K562 (cell line): ENCODE measurements around the gene PYGO2. TPM values are rescaled to one million over a fixed set of nuclear protein-coding genes. Genes with fewer than 3 reads are reported as not detected.

ENCODE experiments used
- FOXK2 ChIP-seq, 2 experiments: fragments of 450-650 bp; IDR thresholded peaks in 1 of 2; conservative IDR thresholded peaks in 1 of 2; 2 replicates each; pipeline ENCODE4 v1.6.1; 2016; ENCODE audit warnings: low read depth in 2 of 2, mild to moderate bottlenecking in 1 of 2
- MAZ ChIP-seq, 2 experiments: fragments of 450-650 bp in 1 of 2; sonication (generic) in 1 of 2; formaldehyde crosslinking; IDR thresholded peaks in 1 of 2; conservative IDR thresholded peaks in 1 of 2; 2 replicates each; pipeline versions ENCODE4 v1.4.0 to v1.5.0; 2020; ENCODE audit warnings: mild to moderate bottlenecking in 1 of 2, missing genetic modification reagents in 1 of 2
- MGA ChIP-seq: fragments of 450-650 bp; IDR thresholded peaks from 2 replicates; pipeline ENCODE4 v1.6.1; 2016; ENCODE audit warnings: mild to moderate bottlenecking, moderate library complexity
- ZBTB11 ChIP-seq, 3 experiments: fragments of 200-800 bp in 1 of 3; fragments of 250-450 bp in 1 of 3; fragments of 450-650 bp in 1 of 3; sonication (Bioruptor Pico) in 1 of 3; sonication (Bioruptor generic) in 1 of 3; formaldehyde crosslinking in 1 of 3; IDR thresholded peaks; 2 replicates each; pipeline versions ENCODE4 v1.6.1 to v1.8.0; 2016 to 2022; ENCODE audit warnings: mild to moderate bottlenecking in 2 of 3, missing genetic modification characterization in 2 of 3, missing compliant biosample characterization in 1 of 3, moderate library complexity in 1 of 3
- ZEB2 ChIP-seq: fragments of 450-650 bp; IDR thresholded peaks from 2 replicates; pipeline ENCODE4 v1.6.1; 2016
- polyA plus RNA-seq, 8 experiments: library from polyadenylated mRNA; depleted of rRNA in 4 of 8; stranded (reverse) in 5 of 8; unstranded in 3 of 8; fragments of >200 nt; fragmentation: Nextera tagmentation in 2 of 8; fragmentation: Illumina TruSeq in 1 of 8; extraction: Ambion mirVana in 2 of 8; extraction: Trizol in 1 of 8; gene quantifications; 2 replicates each; pipeline versions ENCODE4 v1.2.1 to v1.2.3, GENCODE V29; 2011 to 2014; ENCODE audit warnings: inconsistent platforms in 1 of 8, missing spikeins in 1 of 8
- total RNA-seq, 7 experiments: library from RNA; depleted of rRNA in 6 of 7; stranded (reverse); fragments of >200 nt in 6 of 7; fragmentation: Illumina TruSeq in 2 of 7; extraction: Trizol in 2 of 7; gene quantifications; 2 replicates each; pipeline versions ENCODE4 v1.2.1 to v1.2.3, GENCODE V29; 2011 to 2021; ENCODE audit warnings: low replicate concordance in 1 of 7
- TF ChIP-seq, protein P1 (sequence below), 2 experiments: fragments of 450-650 bp in 1 of 2; IDR thresholded peaks; 2 replicates each; pipeline ENCODE4 v1.6.1; 2011 to 2017; ENCODE audit warnings: low read depth in 2 of 2, antibody characterized with exemption in 1 of 2, borderline replicate concordance in 1 of 2, low read length in 1 of 2, mild to moderate bottlenecking in 1 of 2, mixed read lengths in 1 of 2; ENCODE audit not compliant: control insufficient read depth in 1 of 2

Gene PYGO2
- total and polyA plus RNA-seq, 9 of the 15 experiments (the other 6 are each of a cell fraction or from before 2014, with no cell fraction given): 8.3 to 36.2 (median 18.2) TPM

GRCh38 chr1:154975409-154976059, 14.0 kb upstream of the PYGO2 start (continued):
- TF ChIP-seq ZBTB11 (CRISPR knock-in tag; IDR thresholded peaks at IDR 0.05) (no peak), MAZ (CRISPR knock-in tag; conservative IDR thresholded peaks at IDR 0.05 in 1 of 2, IDR thresholded peaks at IDR 0.05 in 1 of 2) (peak; percentile 18 to 54; a peak in 3 of 4 replicates), ZEB2 (no peak), FOXK2 (conservative IDR thresholded peaks at IDR 0.05 in 1 of 2, IDR thresholded peaks at IDR 0.05 in 1 of 2; ENCODE audit: low read depth in 2 of 2) (peak; percentile 61 to 81), MGA (peak; percentile 20; the same call in 1 of the 2 replicates)
- TF ChIP-seq, protein P1, sequence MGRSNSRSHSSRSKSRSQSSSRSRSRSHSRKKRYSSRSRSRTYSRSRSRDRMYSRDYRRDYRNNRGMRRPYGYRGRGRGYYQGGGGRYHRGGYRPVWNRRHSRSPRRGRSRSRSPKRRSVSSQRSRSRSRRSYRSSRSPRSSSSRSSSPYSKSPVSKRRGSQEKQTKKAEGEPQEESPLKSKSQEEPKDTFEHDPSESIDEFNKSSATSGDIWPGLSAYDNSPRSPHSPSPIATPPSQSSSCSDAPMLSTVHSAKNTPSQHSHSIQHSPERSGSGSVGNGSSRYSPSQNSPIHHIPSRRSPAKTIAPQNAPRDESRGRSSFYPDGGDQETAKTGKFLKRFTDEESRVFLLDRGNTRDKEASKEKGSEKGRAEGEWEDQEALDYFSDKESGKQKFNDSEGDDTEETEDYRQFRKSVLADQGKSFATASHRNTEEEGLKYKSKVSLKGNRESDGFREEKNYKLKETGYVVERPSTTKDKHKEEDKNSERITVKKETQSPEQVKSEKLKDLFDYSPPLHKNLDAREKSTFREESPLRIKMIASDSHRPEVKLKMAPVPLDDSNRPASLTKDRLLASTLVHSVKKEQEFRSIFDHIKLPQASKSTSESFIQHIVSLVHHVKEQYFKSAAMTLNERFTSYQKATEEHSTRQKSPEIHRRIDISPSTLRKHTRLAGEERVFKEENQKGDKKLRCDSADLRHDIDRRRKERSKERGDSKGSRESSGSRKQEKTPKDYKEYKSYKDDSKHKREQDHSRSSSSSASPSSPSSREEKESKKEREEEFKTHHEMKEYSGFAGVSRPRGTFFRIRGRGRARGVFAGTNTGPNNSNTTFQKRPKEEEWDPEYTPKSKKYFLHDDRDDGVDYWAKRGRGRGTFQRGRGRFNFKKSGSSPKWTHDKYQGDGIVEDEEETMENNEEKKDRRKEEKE (IDR thresholded peaks at IDR 0.05; ENCODE audit: borderline replicate concordance in 1 of 2, control insufficient read depth in 1 of 2, low read depth in 2 of 2, low read length in 1 of 2): no peak
